Fibroblast of villous mesenchyme (primary cell): Measurements from ENCODE around the gene BCL6. TPM values are rescaled to one million over a fixed set of nuclear protein-coding genes. Genes with fewer than 3 reads are reported as not detected.

Source experiments
- DNase-seq: peaks from one replicate; pipeline ENCODE4 v3.0.0-alpha.2; 2010; ENCODE audit warnings: low read depth
- H3K4me3 ChIP-seq: 2 replicates; pipeline ENCODE4 v1.5.1; 2011; ENCODE audit warnings: low read depth, mild to moderate bottlenecking, low read length
- total RNA-seq: library from RNA; depleted of rRNA; stranded (reverse); fragments of >200 nt; gene quantifications from 2 replicates; pipeline ENCODE4 v1.2.3, GENCODE V29; 2012
- TF ChIP-seq, protein P1 (sequence below): IDR thresholded peaks from 2 replicates; pipeline ENCODE4 v1.5.1; 2012; ENCODE audit warnings: low read depth, mild to moderate bottlenecking, low read length; ENCODE audit not compliant: insufficient read depth

Gene BCL6
- total RNA-seq, 1 donor = 26.8 TPM

DNA sequence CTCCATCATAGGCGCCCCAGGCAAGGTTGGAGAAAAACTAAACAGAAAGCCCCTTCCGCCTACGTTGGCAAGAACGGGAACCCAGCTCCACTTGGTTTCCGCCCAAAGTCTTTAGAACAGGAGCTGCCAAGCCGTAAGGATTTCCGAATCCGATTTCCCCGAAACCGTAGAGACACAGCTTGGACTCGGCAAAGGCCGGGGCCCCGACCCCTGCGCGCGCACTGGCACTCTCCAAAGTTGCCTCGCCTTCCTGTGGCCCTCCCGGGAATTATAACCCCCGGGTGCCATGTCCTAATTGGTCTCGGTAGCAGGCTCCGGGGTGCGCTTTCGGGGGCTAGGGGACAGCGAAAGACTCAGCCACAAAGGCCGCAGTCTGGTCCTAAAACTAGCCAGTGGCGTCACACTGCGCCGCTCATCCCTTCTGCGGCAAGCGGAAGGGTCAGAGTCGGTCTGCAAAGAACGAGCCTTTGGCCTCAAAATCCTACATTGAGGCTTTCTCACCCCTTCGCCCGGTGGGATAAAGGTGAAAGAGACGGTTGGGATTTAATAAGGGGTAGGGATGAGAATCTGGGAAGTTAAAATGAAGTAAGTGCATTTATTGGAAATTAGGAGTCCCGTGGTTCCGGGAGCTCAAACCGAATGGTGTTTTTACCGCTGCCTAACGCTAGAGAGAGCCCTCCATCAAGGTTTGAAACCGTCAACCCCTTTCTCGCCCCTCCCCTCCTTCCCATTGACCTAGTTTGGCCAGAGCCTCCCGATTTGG is 6.8 kb downstream of the BCL6 start:
- peak overlapping the region; percentile 93 for H3K4me3 ChIP-seq
- DNase-seq = peak; percentile 94
- TF ChIP-seq, protein P1, sequence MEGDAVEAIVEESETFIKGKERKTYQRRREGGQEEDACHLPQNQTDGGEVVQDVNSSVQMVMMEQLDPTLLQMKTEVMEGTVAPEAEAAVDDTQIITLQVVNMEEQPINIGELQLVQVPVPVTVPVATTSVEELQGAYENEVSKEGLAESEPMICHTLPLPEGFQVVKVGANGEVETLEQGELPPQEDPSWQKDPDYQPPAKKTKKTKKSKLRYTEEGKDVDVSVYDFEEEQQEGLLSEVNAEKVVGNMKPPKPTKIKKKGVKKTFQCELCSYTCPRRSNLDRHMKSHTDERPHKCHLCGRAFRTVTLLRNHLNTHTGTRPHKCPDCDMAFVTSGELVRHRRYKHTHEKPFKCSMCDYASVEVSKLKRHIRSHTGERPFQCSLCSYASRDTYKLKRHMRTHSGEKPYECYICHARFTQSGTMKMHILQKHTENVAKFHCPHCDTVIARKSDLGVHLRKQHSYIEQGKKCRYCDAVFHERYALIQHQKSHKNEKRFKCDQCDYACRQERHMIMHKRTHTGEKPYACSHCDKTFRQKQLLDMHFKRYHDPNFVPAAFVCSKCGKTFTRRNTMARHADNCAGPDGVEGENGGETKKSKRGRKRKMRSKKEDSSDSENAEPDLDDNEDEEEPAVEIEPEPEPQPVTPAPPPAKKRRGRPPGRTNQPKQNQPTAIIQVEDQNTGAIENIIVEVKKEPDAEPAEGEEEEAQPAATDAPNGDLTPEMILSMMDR = peak; percentile 80

DNA sequence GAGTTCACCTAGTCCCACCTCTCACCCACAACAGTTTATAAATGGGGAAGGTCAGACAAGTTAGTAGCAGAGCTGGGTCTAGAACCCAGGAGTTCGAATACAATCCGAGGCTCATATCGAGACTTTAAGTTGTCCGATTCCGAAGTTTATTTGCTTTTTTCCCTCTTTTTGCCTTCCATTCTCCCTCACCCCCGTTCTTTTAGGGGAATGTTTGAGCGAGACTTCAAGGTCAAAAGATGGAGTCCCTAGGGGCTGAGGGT is 7.3 kb downstream of the BCL6 start:
- TF ChIP-seq, protein P1 = no peak
- peak overlapping the region; percentile 93 for H3K4me3 ChIP-seq

DNA sequence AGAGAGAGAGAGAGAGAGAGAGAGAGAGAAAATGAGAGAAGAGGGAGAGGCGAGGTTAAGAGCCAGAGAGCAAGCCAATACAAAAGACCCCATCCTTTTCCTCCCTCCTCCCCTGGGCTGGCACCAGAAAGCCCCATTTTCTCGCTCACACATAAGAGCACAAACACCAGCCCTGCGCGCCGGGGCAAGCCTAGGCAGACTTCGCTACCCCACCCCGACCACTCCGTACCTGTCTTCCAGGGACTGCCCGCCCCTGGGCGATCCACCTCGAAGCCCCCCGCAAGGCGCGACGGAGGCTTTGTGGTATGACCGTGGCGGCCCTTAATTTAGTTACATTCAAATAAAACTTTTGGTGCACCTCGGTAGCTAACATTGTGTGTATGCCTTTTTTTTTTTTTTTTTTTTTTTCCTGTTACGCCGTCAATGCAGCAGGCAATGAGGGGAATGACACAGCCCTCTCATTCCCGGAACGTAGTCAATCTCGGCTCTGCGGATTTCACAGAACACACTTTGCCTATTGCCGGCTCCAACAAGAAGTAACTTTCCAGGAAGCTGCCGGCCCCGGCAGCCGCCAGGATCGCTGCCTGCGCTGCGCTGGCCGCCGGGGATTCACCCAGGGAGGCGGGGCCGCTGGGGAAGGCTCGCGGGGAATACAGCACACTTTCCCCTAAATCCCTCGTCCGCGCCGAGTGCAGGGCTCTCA is 7.7 kb downstream of the BCL6 start:
- TF ChIP-seq, protein P1 = peak; percentile 15
- H3K4me3 ChIP-seq = peak overlapping the region; percentile 93
- peak; percentile 83 for DNase-seq

More for the DNA sequence above, 7.3 kb downstream of the BCL6 start:
- no peak for DNase-seq

DNA sequence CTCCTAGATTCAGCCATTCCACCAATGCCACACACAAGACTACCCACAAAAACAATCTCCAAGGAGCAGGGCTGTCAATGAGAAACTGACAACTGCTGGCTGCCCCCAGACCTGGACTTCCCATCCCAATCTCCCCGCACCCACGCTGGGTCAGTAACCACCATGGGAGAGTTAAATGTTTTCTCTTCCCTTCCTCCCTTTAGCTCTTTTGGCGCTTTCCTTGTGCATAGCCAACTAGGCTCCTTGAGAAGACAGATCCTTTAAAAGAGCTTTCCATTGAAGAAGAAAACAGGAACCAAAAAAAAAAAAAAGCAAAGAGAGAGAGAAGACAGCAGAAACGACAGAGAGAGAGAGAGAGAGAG is 8.3 kb downstream of the BCL6 start:
- H3K4me3 ChIP-seq = peak overlapping the region; percentile 93
- DNase-seq = peak; percentile 37
- TF ChIP-seq, protein P1 = no peak

DNA sequence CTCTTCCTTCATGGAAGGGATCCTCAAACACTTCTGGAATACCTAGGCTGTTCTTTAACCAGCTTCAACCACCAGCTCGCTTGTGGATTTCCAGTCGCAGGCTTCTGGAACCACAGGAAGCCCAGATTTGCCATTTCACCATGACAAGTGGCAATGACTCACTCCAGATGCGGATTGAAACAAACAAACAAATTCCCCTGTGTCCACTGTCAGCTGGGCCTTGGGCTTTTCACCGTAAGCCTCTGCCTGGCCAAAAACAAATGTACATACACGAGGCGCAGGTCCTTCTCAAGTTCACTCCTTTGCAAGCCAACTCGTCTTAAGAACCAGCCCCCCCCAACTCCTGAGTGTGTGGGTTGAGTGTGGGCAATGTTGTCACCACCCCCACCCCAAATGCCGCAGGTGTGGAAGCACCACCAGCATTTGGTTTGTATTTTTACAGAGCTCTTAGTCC is 8.8 kb downstream of the BCL6 start:
- peak overlapping the region; percentile 93 for H3K4me3 ChIP-seq
- TF ChIP-seq, protein P1 = no peak
- peak; percentile 91 for DNase-seq

DNA sequence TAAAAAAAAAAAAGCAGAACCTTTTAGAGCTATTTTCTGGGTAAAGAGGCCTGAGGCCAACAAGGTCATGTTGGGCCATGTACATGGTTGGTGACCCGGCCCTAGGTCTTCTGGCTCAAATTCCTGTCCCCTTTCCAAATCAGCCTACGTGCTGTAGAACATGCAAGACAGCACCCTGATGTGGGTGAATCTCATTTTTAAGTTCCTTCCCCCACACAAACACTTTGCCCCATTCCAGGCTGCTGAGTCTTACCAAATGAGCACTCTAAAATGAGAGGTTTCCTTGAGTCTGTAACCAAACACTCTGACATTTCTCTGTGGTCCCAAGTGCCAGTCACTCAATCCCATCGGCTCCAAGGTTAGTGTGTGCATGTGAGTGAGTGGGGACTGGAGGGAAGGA is 9.4 kb downstream of the BCL6 start:
- TF ChIP-seq, protein P1 = no peak
- no peak overlapping the region for H3K4me3 ChIP-seq
- DNase-seq = no peak

DNA sequence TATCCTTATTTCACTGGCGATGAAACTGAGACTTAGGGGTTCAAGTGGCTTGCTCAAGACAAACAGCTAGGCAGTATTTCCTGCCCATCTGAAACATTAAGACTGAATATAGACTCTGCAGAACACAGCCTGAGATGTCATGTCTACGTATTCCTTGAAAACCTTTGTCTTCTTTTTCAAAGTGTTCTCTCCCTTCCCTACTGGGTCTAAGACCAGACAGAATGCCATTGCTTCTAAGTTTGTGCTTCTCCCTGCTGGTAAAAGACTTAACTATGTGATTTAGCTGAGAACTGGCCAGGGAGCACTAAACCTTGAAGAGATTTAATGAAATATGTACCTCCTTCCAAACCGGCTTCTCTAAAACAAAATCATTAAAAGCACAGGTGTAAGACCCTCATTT is 9.9 kb downstream of the BCL6 start:
- DNase-seq = no peak
- no peak overlapping the region for H3K4me3 ChIP-seq
- TF ChIP-seq, protein P1 = no peak
